GM19240 (cell line): ENCODE results near the gene HMOX1.

Experiments
- DNase-seq: peaks from one replicate; pipeline ENCODE4 v3.0.0; 2011; ENCODE audit warnings: low spot score; ENCODE audit not compliant: insufficient read length

HMOX1 gene

GRCh38 chr22:35406443-35406842, 25.5 kb downstream of the HMOX1 start:
- no peak for DNase-seq

GRCh38 chr22:35407362-35407761, 26.5 kb downstream of the HMOX1 start:
- no peak for DNase-seq

GRCh38 chr22:35409783-35410662, 29.1 kb downstream of the HMOX1 start:
- peak; percentile 67 for DNase-seq

GRCh38 chr22:35410663-35411034, 29.8 kb downstream of the HMOX1 start:
- no peak for DNase-seq

GRCh38 chr22:35411102-35411501, 30.2 kb downstream of the HMOX1 start:
- peak; percentile 51 for DNase-seq

- DNase-seq: no peak
These were observed 32.7 kb downstream of the HMOX1 start for GRCh38 chr22:35413624-35414023.

GRCh38 chr22:35417606-35418005, 36.7 kb downstream of the HMOX1 start:
- no peak for DNase-seq

GRCh38 chr22:35418088-35418487, 37.2 kb downstream of the HMOX1 start:
- DNase-seq: no peak

GRCh38 chr22:35418731-35419130, 37.8 kb downstream of the HMOX1 start:
- no peak for DNase-seq

GRCh38 chr22:35419756-35420155, 38.9 kb downstream of the HMOX1 start:
- no peak for DNase-seq

GRCh38 chr22:35421121-35421520, 40.2 kb downstream of the HMOX1 start:
- DNase-seq: no peak

- no peak for DNase-seq
These were observed 41.2 kb downstream of the HMOX1 start for GRCh38 chr22:35422145-35422544.

GRCh38 chr22:35422936-35423335, 42.0 kb downstream of the HMOX1 start:
- DNase-seq: no peak

GRCh38 chr22:35424081-35424480, 43.2 kb downstream of the HMOX1 start:
- DNase-seq: no peak

GRCh38 chr22:35424761-35425160, 43.9 kb downstream of the HMOX1 start:
- DNase-seq: no peak

GRCh38 chr22:35425546-35425945, 44.6 kb downstream of the HMOX1 start:
- no peak for DNase-seq

- no peak for DNase-seq
These were observed 45.3 kb downstream of the HMOX1 start for GRCh38 chr22:35425971-35426800.

- no peak for DNase-seq
These were observed 45.9 kb downstream of the HMOX1 start for GRCh38 chr22:35426801-35427140.

GRCh38 chr22:35430897-35431322, 50.0 kb downstream of the HMOX1 start:
- peak; percentile 50 for DNase-seq

- DNase-seq: no peak
These were observed 50.8 kb downstream of the HMOX1 start for GRCh38 chr22:35431483-35432227.

GRCh38 chr22:35432228-35432905, 51.5 kb downstream of the HMOX1 start:
- no peak for DNase-seq
